Testis (tissue), 2 donors: ENCODE results near the gene TUBB.

Source experiments
- CTCF ChIP-seq, 3 experiments: fragments of 450-650 bp in 2 of 3; fragments of 200-600 bp in 1 of 3; sonication (generic) in 1 of 3; IDR thresholded peaks; one replicate each; pipeline ENCODE4 v1.5.1; 2016 to 2019; ENCODE audit warnings: antibody characterized with exemption in 3 of 3, mild to moderate bottlenecking in 2 of 3, moderate library complexity in 1 of 3
- POLR2A ChIP-seq: fragments of 450-650 bp; IDR thresholded peaks from one replicate; pipeline ENCODE4 v1.6.1; 2017; ENCODE audit warnings: antibody characterized with exemption, mild to moderate bottlenecking, moderate library complexity

DNA sequence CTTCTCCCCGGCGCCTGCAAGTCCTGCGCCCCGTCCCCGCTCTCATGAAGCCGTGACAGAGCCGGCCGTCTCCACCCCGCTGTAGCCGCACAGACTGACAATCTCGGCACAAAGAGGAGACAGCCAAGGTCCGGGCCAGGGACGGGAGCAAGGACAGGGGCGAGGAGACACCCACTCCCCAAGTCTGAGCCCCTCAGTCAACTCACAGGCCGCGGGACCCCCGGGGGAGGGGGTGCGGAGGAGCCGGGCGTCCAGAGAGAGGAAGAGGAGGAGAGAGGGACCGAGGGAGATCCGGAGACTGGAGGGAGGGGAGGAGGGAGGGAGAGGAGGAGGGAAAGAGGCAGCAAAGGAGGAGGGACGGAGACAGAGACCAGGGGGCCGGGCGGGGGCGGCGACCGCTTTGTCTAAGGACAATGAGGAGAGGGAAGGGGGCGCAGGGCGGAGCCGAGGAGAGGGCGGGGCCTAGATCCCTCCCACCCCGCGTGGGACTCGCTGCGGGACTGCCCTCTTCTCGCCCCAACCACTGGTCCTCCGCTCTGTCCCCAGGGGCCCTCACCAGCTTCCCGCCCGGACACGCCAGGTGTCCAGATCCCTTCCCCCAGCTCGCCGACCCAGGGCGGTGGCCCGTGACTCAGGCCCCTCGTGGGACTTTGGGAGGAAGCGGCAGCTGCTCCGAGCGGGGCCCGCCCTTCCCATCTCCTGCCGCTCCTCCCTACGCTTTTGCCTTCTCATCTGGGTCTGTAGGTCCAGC is 33.1 kb upstream of the TUBB start:
- no peak for TF ChIP-seq CTCF (IDR thresholded peaks at IDR 0.05)
- no peak for TF ChIP-seq POLR2A
